LNCaP clone FGC (cell line): ENCODE data around the gene AZIN2.
"Not testable (repeated sequence)": the region's sequence is repeated elsewhere in the genome, so short reads cannot be mapped to it uniquely, and the experiment has no call there.

Experiments
- DNase-seq: peaks from one replicate; pipeline ENCODE4 v3.0.0-alpha.2; 2011; ENCODE audit warnings: low read depth
- H3K4me3 ChIP-seq: 2 replicates; pipeline ENCODE4 v1.5.1; 2011; ENCODE audit warnings: mild to moderate bottlenecking, low read depth, low read length, control low read depth
- TF ChIP-seq, protein P1 (sequence below): IDR thresholded peaks from 2 replicates; pipeline ENCODE4 v1.5.1; 2012; ENCODE audit warnings: mild to moderate bottlenecking; ENCODE audit not compliant: control insufficient read depth, insufficient read depth; ENCODE audit errors: extremely low read depth

Gene AZIN2

DNA sequence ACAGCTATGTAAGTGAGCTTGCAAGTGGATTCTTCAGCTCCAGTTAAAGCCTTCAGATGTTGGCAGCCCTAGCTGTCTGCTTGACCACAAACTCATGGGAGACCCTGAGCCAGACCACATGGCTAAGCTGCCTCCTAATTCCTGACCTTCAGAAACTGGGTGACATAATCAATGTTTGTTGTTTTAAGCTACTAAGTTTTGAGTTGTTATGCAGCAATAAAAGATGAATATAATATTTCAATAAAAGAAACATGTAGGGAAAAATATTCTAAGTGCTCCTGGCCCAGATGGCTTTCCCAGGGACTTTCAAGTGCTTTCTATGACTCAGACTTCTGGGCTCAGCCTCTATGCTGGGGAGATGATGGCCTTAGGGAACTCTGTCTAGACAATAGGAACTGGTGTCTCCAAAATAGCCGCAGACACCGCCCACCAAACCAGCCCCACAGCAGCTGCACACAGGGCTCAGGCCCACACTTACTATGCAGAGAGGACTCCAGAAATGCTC lies 20.3 kb upstream of the AZIN2 start:
- H3K4me3 ChIP-seq, result no peak overlapping the region
- TF ChIP-seq, protein P1, sequence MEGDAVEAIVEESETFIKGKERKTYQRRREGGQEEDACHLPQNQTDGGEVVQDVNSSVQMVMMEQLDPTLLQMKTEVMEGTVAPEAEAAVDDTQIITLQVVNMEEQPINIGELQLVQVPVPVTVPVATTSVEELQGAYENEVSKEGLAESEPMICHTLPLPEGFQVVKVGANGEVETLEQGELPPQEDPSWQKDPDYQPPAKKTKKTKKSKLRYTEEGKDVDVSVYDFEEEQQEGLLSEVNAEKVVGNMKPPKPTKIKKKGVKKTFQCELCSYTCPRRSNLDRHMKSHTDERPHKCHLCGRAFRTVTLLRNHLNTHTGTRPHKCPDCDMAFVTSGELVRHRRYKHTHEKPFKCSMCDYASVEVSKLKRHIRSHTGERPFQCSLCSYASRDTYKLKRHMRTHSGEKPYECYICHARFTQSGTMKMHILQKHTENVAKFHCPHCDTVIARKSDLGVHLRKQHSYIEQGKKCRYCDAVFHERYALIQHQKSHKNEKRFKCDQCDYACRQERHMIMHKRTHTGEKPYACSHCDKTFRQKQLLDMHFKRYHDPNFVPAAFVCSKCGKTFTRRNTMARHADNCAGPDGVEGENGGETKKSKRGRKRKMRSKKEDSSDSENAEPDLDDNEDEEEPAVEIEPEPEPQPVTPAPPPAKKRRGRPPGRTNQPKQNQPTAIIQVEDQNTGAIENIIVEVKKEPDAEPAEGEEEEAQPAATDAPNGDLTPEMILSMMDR, result no peak
- DNase-seq, result no peak

DNA sequence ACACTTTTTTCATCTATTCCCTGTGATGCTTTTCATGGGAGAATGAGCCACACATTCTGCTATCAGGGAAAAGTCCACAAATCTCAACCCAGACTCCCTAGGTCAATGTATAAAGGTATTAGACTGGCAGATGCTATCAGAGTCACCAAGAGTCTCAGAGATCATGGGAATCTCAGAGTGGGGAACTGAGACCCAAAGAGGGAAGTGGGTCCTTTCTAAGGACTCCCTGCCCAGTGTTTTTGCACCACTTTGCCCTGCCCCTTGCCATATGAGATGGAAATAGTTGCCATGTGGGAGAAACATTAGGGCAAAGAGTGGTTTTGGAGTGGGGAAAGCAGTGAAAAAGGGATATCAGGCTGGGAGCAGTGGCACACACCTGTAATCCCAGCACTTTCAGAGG lies 19.1 kb upstream of the AZIN2 start:
- no peak for DNase-seq
- H3K4me3 ChIP-seq, result no peak overlapping the region
- TF ChIP-seq, protein P1, result no peak

DNA sequence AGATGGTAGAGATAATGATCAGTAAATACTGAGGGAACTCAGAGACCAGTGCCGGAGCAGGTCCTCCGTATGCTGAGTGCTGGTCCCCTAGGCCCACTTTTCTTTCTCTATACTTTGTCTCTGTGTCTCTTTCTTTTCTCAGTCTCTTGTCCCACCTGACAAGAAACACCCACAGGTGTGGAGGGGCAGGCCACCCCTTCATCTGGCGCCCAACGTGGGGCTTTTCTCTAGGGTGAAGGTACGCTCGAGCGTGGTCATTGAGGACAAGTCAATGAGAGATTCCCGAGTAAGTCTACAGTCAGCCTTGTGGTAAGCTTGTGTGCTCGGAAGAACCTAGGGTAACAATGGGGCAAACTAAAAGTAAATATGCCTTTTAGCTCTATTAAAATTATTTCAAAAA lies 16.7 kb upstream of the AZIN2 start:
- not testable (repeated sequence) for H3K4me3 ChIP-seq, DNase-seq

DNA sequence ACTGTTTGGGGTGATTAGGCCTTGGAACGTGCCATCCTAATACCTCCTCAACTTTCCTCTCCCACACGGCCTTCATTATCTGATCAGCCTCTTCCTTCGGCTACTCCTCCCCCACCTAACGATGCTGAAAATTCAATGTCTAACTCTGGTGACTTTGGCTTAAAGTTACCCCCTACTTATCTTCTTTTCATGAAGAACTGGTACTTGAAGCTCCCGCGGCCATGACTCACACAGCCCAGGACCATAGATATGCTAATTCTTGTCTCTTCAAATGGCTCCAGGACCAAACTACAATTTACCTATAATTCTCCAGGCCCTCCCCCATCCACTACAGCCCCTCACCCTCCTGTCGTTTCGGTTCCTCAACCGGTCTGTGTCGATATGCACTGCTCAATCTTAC lies 15.7 kb upstream of the AZIN2 start:
- no peak for DNase-seq
- TF ChIP-seq, protein P1, result no peak
- no peak overlapping the region for H3K4me3 ChIP-seq

DNA sequence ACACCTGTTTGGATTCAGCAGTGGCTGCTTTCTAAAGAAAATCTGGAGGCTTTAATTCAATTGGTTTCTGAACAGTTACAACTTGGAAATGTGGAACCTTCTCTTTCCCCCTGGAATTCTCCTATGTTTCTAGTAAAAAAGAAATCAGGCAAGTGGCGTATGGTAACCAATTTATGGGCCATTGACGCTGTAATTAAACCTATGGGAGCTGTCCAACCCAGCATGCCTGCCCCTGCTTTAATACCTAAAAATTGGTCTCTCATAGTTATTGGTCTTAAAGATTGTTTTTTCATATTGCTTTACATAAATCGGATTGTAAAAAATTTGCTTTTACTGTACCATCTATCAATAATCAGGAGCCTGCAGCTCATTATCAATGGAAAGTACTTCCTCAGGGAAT lies 14.5 kb upstream of the AZIN2 start:
- not testable (repeated sequence) for DNase-seq, H3K4me3 ChIP-seq

DNA sequence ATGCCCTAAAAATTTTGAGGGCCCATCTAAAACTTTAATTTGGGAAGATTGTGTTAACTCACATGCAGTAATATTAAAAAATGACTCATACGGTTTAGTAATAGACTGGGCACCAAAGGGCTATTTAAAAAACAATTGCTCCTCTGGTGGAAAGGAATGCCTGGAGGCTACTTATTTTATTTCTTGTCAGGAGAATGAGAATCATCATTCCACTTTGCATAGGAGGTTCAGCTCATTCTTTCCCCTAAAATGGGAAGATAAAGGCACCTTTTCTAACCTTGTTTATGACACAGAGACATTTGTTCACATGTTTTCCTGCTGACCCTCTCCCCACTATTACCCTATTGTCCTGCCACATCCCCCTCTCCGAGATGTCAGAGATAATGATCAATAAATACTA lies 12.8 kb upstream of the AZIN2 start:
- DNase-seq, H3K4me3 ChIP-seq: not testable (repeated sequence)

DNA sequence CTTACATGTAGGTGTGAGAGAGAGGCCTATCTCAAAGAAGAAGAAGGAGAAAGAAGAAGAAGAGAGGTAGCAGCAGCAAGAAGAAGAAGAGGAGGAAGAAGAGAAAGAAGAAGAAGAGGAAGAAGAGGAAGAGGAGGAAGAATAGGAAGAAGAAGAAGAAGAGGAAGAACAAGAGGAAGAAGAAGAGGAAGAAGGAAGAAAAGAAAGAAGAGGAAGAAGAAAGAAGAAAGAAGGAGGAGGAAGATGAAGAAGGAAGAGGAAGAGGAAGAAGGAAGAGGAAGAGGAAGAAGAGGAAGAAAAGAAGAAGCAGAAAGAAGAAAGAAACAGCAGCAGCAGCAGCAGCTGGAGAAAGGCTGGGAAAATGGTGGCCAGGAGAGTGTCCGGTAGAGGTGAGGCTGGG lies 10.3 kb upstream of the AZIN2 start:
- DNase-seq, result no peak
- TF ChIP-seq, protein P1, result no peak
- H3K4me3 ChIP-seq, result no peak overlapping the region

DNA sequence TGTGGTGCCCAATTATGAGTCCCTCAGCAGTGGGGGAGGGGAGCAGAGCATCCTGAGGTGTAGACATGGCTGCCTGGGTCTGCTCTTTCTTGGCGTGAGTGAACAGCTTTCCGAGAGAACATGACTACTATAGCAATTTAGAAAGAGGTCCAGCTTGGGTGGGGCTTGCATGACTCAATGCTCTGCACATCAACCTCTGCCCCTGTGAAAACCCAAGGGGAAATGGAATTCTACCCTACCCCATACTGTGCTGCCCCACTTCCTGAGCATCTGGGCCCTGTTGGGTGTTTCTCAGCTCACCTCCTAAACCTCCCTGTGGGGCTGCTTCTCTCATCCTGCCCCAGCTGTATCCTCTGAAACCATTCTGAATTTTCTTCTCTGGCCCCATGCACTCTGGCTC lies 8.2 kb upstream of the AZIN2 start:
- no peak for DNase-seq
- no peak overlapping the region for H3K4me3 ChIP-seq
- TF ChIP-seq, protein P1, result no peak
